ENCODE data around the gene NEU1.

GRCh38 chr6:31861919-31862343 lies 690 bp downstream of the NEU1 start:
- no peak for TF ChIP-seq ZNF274 (IDR thresholded peaks at IDR 0.05; ENCODE audit: low read depth, low read length)
- TF ChIP-seq SUZ12 (IDR thresholded peaks at IDR 0.05; ENCODE audit: extremely low read depth, insufficient read depth, insufficient read length): no peak
